Keratinocyte (primary cell): Measurements from ENCODE around the gene AKT1. TPM values are rescaled to one million over a fixed set of nuclear protein-coding genes. Genes with fewer than 3 reads are reported as not detected.

Source experiments
- DNase-seq: peaks from one replicate; pipeline ENCODE4 v3.0.0-alpha.2; 2011; ENCODE audit warnings: low read depth, missing footprints, low spot score
- FAIRE-seq: peaks from 2 replicates; lab custom pipeline; 2011; peaks lifted over from hg19 to GRCh38; lab: Jason Lieb, UNC
- H2AFZ ChIP-seq: 2 replicates; pipeline ENCODE4 v1.6.0; 2012; ENCODE audit warnings: low read length, control low read depth, inconsistent platforms; ENCODE audit not compliant: control insufficient read depth
- H3K27ac ChIP-seq: 2 replicates; pipeline ENCODE4 v1.5.1; 2011; ENCODE audit warnings: low read length; ENCODE audit not compliant: control insufficient read depth, insufficient read depth
- H3K27me3 ChIP-seq: 3 replicates; pipeline ENCODE4 v1.6.0; 2011; ENCODE audit warnings: low read length; ENCODE audit not compliant: control insufficient read depth, insufficient read depth; ENCODE audit errors: extremely low read depth
- H3K36me3 ChIP-seq, 2 experiments: 2 replicates in 1 of 2; 3 replicates in 1 of 2; pipeline ENCODE4 v1.5.1; 2011; ENCODE audit warnings: low read length in 2 of 2, mild to moderate bottlenecking in 1 of 2; ENCODE audit not compliant: control insufficient read depth in 2 of 2, insufficient read depth in 2 of 2; ENCODE audit errors: extremely low read depth in 1 of 2
- H3K4me1 ChIP-seq: 3 replicates; pipeline ENCODE4 v1.5.1; 2011; ENCODE audit warnings: low read length; ENCODE audit not compliant: control insufficient read depth, insufficient read depth; ENCODE audit errors: extremely low read depth
- H3K4me2 ChIP-seq: 3 replicates; pipeline ENCODE4 v1.6.0; 2011; ENCODE audit warnings: low read depth, low read length; ENCODE audit not compliant: control insufficient read depth, insufficient read depth; ENCODE audit errors: extremely low read depth
- H3K4me3 ChIP-seq, 3 experiments: fragments of 200-600 bp in 1 of 3; sonication (generic) in 1 of 3; 2 replicates in 2 of 3; 3 replicates in 1 of 3; pipeline ENCODE4 v1.5.1; 2011 to 2016; ENCODE audit warnings: low read length in 3 of 3, mild to moderate bottlenecking in 3 of 3, control low read depth in 2 of 3, inconsistent platforms in 1 of 3, low read depth in 1 of 3, mixed read lengths in 1 of 3, mixed run types in 1 of 3, moderate library complexity in 1 of 3; ENCODE audit not compliant: control insufficient read depth in 2 of 3, insufficient read depth in 2 of 3; ENCODE audit errors: extremely low read depth in 1 of 3
- H3K79me2 ChIP-seq: 2 replicates; pipeline ENCODE4 v1.6.0; 2012; ENCODE audit warnings: low read length; ENCODE audit not compliant: control insufficient read depth, insufficient read depth
- H3K9ac ChIP-seq: 3 replicates; pipeline ENCODE4 v1.6.0; 2011; ENCODE audit warnings: low read length; ENCODE audit not compliant: control insufficient read depth, insufficient read depth; ENCODE audit errors: extremely low read depth
- H3K9me1 ChIP-seq: 3 replicates; pipeline ENCODE4 v1.6.0; 2011; ENCODE audit warnings: low read length; ENCODE audit not compliant: control insufficient read depth, insufficient read depth; ENCODE audit errors: extremely low read depth
- H3K9me3 ChIP-seq: 2 replicates; pipeline ENCODE4 v1.5.1; 2012; ENCODE audit warnings: low read depth, low read length; ENCODE audit not compliant: control insufficient read depth
- H4K20me1 ChIP-seq: 3 replicates; pipeline ENCODE4 v1.6.0; 2011; ENCODE audit warnings: low read length; ENCODE audit not compliant: control insufficient read depth, insufficient read depth; ENCODE audit errors: extremely low read depth
- EZH2 ChIP-seq: IDR thresholded peaks from one replicate; pipeline ENCODE4 v1.6.1; 2012; ENCODE audit warnings: inconsistent platforms, mild to moderate bottlenecking, low read length, moderate library complexity
- dilution Hi-C: fragments of 300-500 bp; cut with MboI; formaldehyde crosslinking; loops from one replicate; pipeline ENCODE4 v1.7.0; 2020; ENCODE audit warnings: low sequenced_read_pairs; ENCODE audit not compliant: extremely low pct_ligation_motif_present
- polyA plus RNA-seq, 5 experiments: library from polyadenylated mRNA; depleted of rRNA in 3 of 5; stranded (reverse) in 3 of 5; stranded (forward) in 1 of 5; unstranded in 1 of 5; fragments of >200 nt; gene quantifications; 1 replicate in 1 of 5; 2 replicates in 3 of 5; 3 replicates in 1 of 5; pipeline versions ENCODE4 v1.2.1 to v1.2.3, GENCODE V29; 2011 to 2012; ENCODE audit warnings: missing spikeins in 2 of 5, low read depth in 1 of 5, low replicate concordance in 1 of 5
- TF ChIP-seq, protein P1 (sequence below), 3 experiments: IDR thresholded peaks in 1 of 3; conservative IDR thresholded peaks in 1 of 3; optimal IDR thresholded peaks in 1 of 3; 2 replicates in 2 of 3; 3 replicates in 1 of 3; pipeline versions ENCODE3 to v1.5.1; 2011; ENCODE audit warnings: low read length in 3 of 3, mild to moderate bottlenecking in 3 of 3, moderate library complexity in 2 of 3, control low read depth in 1 of 3, inconsistent platforms in 1 of 3; ENCODE audit not compliant: insufficient read depth in 2 of 3; ENCODE audit errors: extremely low read depth in 1 of 3

Gene AKT1
- polyA plus RNA-seq, 1 donor (not counting 4 experiments of a cell fraction or from before 2014, with no cell fraction given), result 82.3 TPM

DNA sequence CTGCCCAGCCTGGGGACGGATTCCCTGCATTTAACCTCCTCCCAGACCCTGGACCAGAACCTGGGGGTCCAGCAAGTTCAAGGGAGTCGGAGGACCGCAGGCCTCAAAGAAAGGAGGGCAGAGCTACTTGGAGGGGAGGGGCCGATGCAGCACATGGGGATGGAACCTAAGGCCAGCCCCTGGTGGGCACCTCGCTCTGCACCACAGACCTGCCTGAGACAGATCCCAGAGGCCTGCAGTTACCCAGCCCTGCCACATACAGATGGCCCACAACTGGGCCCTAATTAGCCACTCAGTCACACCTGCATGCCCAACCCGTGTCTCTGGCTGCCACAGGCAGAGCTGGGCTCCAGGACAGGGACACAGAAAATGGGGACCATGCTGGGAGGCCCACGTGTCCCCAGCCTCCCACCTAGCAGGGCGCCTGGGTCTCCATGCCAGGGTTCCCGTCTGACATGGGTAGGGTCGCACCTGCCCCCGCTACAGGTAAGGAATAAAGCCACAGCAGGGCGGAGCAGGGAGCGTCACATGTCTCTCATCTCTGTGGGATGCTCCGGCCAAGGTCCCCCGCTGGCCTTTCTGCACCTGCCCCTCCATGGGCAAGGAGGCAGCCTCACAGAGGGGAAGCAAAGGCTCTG lies 16.7 kb downstream of the AKT1 start:
- no peak overlapping the region for H3K27ac ChIP-seq
- no peaks in the 10 kb centered on the region for H3K9me1 ChIP-seq
- H3K9me3 ChIP-seq, result no peaks in the 10 kb centered on the region
- H2AFZ ChIP-seq, result no peak overlapping the region
- H3K9ac ChIP-seq, result no peak overlapping the region
- FAIRE-seq (no peak), DNase-seq (no peak)
- no peak overlapping the region for H3K4me3 ChIP-seq
- H3K27me3 ChIP-seq, result no peaks in the 10 kb centered on the region
- H4K20me1 ChIP-seq, result peaks cover 4% of the 10 kb centered on the region
- peaks cover 5% of the 10 kb centered on the region for H3K79me2 ChIP-seq
- TF ChIP-seq EZH2, result no peak
- TF ChIP-seq, protein P1, sequence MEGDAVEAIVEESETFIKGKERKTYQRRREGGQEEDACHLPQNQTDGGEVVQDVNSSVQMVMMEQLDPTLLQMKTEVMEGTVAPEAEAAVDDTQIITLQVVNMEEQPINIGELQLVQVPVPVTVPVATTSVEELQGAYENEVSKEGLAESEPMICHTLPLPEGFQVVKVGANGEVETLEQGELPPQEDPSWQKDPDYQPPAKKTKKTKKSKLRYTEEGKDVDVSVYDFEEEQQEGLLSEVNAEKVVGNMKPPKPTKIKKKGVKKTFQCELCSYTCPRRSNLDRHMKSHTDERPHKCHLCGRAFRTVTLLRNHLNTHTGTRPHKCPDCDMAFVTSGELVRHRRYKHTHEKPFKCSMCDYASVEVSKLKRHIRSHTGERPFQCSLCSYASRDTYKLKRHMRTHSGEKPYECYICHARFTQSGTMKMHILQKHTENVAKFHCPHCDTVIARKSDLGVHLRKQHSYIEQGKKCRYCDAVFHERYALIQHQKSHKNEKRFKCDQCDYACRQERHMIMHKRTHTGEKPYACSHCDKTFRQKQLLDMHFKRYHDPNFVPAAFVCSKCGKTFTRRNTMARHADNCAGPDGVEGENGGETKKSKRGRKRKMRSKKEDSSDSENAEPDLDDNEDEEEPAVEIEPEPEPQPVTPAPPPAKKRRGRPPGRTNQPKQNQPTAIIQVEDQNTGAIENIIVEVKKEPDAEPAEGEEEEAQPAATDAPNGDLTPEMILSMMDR (optimal IDR thresholded peaks at IDR 0.05 in 1 of 3, IDR thresholded peaks at IDR 0.05 in 1 of 3, conservative IDR thresholded peaks at IDR 0.05 in 1 of 3; ENCODE audit: extremely low read depth in 1 of 3, insufficient read depth in 2 of 3, low read length in 3 of 3), result no peak
- dilution Hi-C loops, result no loop called here
- peaks cover 15% of the 10 kb centered on the region in 2 experiments for H3K36me3 ChIP-seq
- H3K4me2 ChIP-seq, result no peak overlapping the region
- no peaks in the 10 kb centered on the region for H3K4me1 ChIP-seq

DNA sequence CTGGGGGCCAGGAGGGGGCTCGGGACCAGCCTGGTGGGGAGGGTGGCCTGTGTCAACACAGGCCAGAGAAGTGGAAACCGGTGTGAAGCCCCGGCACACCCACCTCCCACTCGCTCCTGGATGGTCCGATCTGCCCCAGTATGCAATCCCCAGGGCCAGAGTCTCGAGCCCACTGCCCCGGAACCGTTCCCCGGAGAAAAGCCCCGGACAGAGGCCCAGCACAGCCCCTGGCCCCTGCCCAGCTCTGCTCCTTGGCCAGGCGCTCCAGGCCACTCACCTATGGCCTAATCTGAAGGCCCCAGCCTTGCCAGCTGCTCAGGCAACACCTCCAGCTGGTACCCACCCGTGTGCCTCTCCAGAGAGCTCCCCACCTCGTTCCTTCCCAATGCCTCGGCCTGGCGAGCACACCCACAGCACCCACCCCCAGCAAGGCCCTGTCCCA lies 17.7 kb downstream of the AKT1 start:
- FAIRE-seq (no peak), DNase-seq (no peak)
- H3K4me3 ChIP-seq, result no peak overlapping the region
- dilution Hi-C loops, result no loop called here
- no peak overlapping the region for H3K4me2 ChIP-seq
- no peak overlapping the region for H2AFZ ChIP-seq
- no peak overlapping the region for H3K9ac ChIP-seq
- H3K27me3 ChIP-seq, result no peaks in the 10 kb centered on the region
- no peaks in the 10 kb centered on the region for H3K9me1 ChIP-seq
- peaks cover 4% of the 10 kb centered on the region for H4K20me1 ChIP-seq
- peaks cover 17 to 20% of the 10 kb centered on the region in 2 experiments for H3K36me3 ChIP-seq
- no peak overlapping the region for H3K27ac ChIP-seq
- TF ChIP-seq EZH2, result no peak
- TF ChIP-seq, protein P1 (optimal IDR thresholded peaks at IDR 0.05 in 1 of 3, IDR thresholded peaks at IDR 0.05 in 1 of 3, conservative IDR thresholded peaks at IDR 0.05 in 1 of 3; ENCODE audit: extremely low read depth in 1 of 3, insufficient read depth in 2 of 3, low read length in 3 of 3), result no peak
- peaks cover 2% of the 10 kb centered on the region for H3K79me2 ChIP-seq
- H3K4me1 ChIP-seq, result no peaks in the 10 kb centered on the region
- no peaks in the 10 kb centered on the region for H3K9me3 ChIP-seq
